T-helper 22 cell (primary cell): ENCODE measurements around the gene CENPU.
"Not testable (repeated sequence)": the region's sequence is repeated elsewhere in the genome, so short reads cannot be mapped to it uniquely, and the experiment has no call there.

ENCODE experiments used
- DNase-seq: peaks from one replicate; pipeline ENCODE4 v3.0.0-alpha.2; 2020; ENCODE audit warnings: low read depth

Gene CENPU

DNA sequence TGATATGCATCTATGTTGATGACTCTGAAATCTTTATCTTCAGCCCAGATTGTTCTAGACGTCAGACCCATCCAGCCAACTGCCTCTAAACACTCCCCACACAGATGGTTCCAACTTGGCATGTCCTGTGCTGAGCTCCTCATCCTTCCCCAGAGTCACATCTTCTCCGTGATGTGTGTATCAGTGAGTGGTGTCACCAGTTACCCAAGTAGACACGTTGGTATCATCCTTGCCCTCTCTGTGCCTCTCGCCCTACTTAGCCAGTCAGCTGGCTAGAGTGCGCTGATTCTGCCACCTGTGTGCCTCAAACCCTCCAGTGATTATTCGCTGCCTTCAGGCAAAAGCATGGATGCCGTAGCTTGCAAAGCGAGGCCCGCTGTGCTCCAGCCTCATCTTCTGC lies 65.8 kb downstream of the CENPU start:
- no peak for DNase-seq

DNA sequence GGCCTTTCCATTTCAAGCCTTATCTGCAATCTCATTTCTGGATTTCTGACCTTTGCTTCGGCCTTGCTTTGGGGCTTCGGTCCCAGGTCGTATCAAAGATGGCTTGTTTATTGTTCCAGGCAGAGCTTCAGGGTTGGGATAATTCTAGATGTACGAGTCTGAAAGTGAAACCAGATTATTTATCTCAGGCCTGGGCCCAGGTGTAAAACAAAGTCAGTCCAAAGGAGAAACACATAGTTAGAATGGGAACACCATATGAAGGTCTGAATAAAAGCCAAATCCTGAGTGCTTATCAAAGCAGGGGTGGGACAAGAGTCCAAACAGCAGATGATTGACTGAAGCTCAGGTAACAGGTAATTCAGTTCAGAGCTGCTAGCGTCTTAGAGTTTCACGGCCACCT lies 67.2 kb downstream of the CENPU start:
- no peak for DNase-seq

DNA sequence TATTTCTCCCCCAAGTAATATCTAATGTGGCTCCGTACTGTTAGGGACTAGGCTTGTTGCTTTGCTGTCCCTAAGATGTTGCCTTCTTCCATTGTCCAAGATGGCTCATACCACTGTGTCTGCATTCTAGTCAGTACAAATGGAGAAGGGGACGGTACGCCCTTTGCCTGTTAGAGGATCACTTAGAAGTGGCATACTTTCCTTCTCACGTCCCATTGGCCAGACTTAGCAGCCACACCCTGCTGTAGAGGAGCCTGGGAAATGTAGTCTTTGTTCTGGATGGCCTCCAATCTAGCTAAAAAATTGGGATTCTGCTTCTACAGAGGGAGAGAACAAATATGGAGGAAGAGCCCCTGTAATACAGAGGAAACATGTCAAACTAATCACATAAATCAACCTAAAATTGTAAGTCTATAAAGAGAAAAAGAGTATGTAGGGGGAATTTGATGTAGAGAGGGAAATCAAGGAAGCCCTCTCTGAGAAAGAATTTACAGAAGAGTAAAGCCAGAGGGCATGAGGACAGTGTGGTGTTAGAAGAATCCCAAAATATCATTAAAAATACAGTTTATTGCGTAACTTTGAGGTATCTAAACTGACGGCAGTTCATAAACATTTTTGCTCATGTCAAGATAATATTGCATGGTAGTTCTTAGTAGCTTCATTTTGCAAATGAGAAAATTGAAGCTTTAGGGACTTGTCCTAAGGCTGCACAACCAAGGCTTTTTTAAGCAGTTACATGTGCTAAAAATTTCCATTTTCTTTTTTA lies 69.3 kb downstream of the CENPU start:
- DNase-seq = no peak

DNA sequence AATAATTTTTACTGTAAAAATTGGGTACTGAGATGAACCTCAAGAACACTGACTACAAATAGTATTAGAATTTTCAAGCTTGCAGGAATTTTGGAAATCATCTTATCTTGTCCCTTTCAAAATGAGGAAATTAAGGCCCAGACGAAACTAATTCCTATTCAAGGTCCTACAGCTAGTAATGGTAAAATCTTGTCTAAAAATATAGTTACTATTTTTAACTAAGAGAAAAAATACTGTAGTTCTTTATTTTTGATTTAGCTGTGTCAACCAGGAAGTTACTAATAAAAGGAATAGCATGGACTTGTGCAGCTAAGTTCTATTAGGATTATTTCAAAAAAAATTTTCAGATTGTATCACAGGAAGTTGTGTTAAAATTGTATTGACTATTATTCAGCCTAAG lies 71.7 kb downstream of the CENPU start:
- no peak for DNase-seq

DNA sequence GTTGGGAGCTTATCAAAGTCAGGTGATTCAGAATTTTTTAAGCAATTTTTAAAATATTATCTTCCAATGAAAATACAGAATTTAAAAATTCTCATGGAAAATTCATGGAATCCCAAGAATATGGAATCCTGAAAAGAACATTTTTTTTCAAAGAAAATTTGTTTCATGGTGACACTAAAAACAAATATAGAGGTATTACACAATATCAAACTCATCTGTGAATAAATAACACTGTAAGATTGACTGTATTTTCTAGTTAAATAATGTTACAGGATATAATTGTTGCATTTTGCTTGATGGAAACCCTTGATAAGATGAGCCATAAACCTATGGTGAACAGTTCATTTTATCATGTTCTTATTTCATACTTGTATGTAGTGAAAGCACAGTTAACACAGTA lies 72.9 kb downstream of the CENPU start:
- no peak for DNase-seq

DNA sequence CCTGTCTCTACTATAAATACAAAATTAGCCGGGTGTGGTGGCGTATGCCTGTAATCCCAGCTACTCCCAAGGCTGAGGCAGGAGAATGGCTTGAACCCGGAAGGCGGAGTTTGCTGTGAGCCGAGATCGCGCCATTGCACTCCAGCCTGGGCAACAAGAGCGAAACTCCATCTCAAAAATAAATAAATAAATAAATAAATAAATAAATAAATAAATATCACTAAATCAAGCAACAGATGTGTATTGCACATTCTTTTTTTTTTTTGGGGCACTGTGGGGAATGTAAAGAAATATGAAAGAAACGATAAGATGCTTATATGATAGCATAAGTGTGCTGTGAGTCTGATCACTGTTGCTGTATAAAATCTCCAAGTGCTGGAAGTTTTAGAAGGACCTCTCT lies 76.1 kb downstream of the CENPU start:
- DNase-seq = not testable (repeated sequence)

DNA sequence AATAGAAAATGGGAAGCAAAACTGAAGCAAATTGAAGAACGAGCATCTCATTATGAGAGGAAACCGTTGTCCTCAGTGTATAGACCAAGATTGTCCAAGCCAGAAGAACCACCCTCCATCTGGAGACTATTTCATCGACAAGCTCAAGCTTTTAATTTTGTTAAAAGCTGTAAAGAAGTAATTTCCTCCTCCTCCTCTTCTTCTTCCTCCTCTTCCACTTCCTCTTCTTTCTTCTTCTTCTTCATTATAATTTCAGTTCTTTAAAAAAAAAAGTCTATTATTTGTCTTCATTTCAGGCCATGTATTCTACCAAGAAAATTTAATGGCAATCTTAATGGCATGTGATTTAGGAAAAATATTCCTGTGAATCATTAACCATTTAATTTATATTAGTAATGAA lies 76.8 kb downstream of the CENPU start:
- DNase-seq = no peak

DNA sequence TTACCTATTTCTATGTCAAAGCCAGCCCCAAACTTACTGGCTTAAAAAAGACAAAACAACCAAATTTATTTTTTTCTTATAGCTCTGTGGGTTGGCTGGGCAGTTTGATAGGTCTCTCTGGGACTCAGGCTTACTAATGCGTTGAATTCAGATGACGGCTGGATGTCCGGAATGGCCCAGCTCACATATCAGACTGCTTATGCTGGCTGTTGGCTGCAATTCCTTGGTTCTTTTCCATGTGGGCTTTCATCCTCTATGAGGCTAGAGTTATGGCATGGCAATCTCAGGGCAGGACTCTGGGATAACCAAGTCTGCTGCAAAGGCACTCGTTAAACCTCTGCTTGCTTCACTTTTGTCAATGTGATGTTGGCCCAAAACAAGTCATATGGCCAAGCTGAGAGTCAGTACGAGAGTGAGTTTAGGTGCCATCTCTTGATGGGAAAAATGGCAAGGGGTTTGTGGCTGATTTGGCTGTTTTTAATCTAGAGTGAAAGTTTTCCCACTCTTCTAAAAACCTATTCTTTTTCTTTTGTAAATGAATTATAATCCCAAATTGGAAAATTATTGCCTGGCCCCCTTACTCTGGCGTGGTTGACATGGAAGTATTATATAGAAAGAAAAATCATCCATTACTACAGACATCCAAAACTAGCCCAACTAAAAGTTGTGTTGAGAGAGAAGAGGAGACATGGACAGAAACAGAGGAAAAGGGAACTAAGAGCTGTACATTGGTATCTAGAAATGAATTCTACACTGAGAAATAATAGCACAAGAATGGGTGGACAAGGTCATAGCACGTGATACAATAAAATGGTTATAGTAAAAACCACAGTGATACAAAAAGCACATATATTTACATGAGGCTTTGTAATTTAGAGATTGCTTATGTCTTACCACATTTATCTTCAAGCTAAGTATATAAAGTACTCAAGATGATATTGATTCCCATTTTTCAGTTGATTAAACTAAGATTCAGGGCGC lies 77.7 kb downstream of the CENPU start:
- no peak for DNase-seq

DNA sequence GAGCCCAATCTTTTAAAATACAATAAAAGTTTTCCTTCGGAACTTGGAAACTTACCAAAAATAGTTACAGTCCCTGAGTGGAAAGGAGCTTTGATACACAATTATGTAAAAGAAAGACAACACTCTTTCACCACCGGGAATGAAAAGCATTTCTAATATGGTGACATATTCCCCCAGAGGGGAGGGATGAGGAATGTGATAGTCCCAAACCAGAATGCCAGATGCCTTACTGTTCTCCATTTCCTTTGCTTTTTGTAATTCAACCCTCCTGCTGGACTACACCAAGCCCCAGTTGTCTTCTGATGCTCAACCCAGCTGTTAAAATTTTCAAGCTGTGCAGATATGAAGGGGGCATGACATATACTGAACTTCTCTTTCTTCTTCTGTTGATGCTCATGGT lies 80.2 kb downstream of the CENPU start:
- no peak for DNase-seq

DNA sequence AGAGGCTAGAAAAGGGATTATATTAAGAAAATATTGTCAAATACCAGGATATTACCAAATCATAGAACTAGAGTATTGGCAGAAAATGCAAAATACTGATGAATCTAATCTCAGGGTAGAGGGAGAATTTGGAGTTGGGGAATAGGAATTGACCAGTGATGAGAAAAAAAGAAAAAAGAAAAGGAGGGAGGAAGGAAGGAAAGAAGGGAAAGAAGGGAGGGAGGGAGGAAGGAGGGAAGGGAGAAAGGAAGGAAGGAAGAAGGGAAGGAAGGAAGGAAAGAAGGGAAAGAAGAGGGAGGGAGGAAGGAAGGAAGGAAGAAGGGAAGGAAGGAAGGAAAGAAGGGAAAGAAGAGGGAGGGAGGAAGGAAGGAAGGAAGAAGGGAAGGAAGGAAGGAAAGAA lies 81.2 kb downstream of the CENPU start:
- DNase-seq = not testable (repeated sequence)

DNA sequence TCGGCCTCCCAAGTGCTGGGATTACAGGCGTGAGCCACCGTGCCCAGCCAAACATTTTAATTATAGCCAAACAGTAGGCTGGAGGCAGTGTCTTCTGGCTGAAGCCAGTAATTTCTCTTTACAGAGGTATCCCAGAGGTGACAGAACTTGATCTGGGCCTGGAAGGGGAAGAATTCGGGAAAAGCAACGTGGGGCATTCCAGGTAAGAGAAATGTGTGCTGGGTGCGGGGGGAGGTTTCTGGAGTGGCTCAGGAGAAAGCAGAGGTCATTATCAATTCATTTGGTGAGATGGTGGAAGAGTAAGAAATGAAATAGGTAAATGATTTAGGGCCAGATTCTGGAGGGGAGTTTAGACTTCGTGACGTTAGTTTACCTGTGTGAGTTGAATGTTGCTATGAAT lies 82.0 kb downstream of the CENPU start:
- DNase-seq = no peak

DNA sequence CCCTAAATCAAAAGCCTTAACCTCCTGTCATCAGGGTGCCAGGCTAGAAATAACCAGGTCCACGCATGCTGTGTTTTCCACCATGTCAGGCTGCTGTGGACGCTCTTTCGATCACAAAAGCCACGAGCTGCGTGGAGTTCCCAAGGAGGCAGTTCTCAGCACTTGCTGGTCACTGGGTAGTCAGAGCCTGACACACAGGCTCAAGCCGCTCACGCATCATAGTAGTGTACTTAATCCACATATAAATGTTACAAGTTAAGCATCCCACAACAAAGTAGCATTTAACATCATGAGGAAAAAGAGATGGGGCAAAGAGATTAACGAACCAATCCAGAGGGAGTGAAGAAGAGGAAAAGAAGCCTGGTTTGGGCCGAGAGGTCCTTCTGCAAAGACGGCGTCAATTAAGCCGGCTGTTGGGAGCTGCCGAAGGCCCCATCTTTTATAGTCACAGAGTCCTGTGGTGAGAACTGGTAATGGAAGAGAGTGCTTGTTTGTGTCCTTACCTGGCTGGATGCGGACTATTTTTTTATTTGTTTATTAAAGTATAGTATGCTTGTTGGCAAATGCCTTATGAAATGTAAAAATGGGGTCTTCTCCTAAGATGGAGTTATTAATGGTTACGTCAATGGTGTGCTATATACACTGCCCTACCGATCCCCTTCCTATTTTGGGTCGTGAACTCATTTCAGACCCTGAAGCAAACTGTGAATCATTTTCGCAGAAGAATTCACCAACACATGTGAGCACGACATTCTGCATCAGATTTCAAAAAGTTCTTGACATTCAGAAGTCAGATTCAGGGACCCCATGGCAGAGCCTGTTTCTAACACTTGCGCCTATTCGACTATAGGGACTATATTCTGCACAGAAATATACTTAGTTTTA lies 83.7 kb downstream of the CENPU start:
- DNase-seq = no peak

DNA sequence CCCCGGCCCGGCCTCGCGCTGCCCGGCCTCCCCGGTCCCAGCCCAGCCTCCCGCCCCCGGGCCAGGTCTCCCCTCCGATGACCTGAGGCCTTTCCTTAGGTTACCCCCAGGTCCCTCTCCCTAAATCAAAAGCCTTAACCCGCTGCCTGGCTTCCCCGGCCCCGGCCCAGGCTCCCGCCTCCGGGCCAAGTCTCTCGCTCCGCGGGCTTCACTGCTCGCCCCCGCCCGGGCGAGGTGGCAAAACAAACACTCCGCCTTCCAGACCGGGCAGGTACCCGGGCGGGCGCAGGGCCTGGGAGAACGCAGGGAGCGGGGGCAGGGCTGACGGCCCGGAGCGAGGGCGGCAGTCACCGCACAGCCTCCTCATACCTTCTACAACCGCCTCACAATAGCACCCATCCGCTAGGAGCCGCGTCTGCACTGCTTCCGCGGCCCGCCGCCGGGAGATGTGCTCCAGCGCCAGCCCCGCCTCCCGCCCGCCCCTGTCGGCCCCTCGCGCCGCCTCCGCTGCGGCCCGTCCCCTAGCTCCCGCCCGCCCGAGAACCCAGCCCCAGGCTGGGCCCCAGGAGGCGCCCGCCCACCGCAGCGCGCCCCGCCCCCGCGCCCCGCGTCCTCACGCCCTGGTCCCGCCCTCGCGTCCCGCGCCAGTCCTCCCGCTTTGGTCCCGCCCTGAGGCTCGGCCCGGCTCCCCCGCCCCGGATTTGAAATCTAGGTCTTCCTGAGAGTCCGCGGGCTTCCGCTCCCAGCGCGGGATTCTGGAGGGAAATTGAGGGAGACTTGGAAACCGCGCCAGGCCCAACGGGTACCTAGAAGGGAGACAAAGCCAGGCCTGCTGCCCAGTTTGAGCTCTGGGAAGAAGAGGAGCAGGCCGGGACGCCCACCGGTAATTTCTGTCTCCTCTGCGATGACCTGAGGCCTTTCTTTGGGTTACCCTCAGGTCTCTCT lies 84.6 kb downstream of the CENPU start, which contains the start of the genes CASP3 and PRIMPOL:
CASP3 (minus strand) TSS at position 422 of the 945 bp plus-strand sequence. CDS start 10,994 bp downstream, outside the sequence.
PRIMPOL (plus strand) TSS at position 713 of the 945 bp plus-strand sequence. CDS start 7,403 bp downstream, outside the sequence.
- peak; percentile 92 for DNase-seq

DNA sequence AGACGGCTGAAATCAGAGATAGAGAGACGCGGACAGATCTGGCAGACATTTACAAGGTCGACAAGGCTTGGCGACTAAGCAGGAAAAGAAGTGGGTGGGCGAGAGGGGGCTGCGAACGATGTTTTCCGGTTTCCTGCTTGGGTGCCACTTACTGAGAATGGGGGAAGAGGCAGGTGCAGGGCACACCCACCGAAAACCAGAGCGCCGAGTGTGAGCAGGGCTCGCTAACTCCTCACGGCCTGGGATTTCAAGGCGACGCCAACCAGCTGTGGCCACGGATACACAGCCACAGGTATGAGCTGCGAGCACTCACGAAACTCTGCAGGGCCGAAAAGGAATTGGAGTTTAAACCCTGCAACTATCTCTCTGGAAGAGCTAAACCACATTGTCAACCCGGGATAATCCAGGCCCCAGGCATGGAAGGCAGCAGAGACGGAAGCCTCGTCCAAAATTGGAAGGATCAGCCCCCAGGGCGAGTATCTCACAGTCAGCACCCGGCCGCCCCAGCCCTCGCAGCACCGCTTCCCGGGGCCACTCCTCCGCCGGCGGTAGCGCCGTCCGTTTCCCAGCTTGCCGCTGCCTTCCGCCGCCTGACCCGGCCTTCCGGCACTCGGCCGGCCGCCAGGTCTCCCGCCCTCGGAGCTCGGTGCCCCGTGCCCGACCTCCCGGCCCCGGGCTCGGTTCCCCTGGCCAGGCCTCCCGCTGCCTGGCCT lies 85.4 kb downstream of the CENPU start:
- peak; percentile 12 for DNase-seq

DNA sequence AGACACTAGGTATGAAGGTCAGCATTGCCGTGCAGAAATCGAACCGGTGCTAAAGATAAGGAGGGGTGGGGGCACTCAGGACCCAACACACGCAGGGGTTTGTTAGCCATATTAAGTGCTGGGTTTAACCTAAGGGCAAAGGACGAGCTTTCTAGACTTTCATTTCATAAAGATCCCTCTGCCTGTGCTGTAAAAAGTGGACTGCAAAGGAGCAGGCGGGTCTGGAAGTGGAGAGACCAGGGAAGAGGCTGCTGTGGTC lies 85.9 kb downstream of the CENPU start:
- DNase-seq = no peak

DNA sequence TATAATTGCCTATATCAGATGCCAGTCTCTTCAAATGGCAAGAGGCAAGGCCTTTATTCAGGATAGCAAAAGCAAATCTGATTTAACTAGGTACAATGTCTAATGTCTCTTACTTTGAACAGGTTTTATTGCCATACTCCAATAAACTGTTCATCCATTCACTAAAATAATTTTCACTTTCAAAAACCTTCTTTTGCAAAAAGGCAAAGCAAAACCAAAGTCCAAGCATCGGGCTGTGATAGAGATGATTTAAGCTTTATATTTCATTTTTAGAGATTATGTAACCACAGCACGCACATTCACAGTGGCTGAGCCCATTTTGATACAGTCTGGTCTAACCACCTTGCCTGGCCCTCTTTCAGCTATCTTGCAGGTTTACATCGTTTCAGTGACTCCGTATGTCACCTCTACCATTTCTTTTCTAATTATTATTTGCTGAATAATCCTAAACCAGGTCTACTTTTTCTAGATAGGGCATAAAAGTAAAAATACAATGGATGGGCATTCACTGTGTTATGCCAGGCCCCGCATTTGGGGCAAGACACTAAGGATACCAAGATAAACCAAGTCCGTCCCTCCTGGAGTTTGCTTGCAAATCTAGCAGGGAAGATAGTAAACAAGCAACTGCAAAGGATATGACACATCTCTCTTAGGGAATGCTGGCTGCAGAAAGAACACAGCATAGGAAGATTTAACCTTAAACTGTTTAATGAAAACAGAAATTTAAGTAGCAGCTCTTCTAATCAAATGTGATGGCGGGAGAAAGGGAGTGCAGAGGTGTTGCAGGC lies 86.4 kb downstream of the CENPU start:
- DNase-seq = no peak

DNA sequence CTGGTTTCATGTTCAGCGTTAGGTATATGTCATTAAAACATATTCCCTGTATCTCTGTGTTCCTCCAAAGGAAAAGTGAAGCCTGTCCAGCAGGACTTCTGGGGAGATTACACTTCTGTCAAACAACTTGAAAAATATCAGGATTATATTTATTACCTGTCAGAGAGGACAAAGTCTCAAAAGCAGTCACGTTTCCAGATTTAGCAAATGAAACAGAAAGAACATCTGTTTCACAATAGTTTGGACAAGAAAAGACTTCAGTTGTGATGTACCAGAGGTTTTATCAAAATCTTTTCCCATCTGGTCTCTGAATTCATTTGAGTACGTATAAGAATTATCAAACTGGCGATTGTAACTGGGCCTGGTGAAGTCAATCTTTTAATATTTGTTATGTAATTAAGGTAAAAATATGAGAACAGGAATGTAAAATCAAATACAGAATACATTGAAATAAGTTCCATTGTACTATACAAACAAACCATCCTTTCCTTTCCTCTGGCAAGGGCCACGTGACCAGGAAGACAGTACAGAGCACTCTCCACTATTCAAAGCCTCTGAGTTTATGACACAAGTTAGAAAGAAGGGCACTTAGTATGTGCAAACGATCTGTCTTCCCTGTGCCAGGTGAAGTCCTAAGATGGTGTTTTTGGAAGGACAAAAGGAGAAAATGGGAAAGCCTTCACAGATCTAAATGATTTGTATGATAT lies 87.8 kb downstream of the CENPU start:
- no peak for DNase-seq

DNA sequence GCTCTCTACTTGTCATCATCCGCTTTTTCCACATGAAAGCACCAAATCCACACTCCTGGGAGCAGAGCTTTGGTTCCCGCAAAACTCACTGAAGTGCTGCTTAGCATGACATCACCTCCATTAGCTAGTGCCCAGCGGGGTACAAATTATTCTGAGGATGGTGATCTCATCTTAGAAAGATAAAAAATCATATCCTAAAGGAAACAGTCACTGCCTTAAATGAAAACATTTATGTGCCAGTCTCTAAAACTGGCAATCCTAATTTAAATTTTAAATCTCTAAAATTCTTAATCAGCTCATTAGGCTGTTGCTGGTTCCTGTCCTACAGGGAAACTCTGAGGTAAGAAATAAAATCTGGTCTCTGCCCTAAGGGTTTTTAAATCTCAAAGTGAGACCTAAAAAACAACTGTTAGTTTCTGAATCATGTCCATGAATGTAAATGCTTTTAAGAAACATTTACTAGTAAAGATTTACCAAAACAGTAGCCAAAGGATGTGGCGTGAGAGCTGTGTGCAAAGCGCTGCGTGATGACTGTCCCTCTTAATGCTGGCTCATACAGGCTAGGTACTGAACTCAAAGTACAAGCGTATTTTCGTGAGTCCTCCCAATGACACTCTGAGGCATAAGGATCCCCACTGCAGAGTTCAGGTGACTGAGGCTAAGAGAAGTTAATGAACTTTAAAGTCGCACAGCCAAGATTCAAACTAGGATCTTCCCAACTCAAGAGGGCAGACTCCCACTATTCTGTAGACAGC lies 89.2 kb downstream of the CENPU start:
- DNase-seq = no peak
